Thyroid gland (tissue), 4 donors: Measurements from ENCODE around the gene ADAMTS4.

Experiments
- POLR2A ChIP-seq, 2 donors: fragments of 450-650 bp; IDR thresholded peaks; one replicate each; pipeline ENCODE4 v1.6.1; 2017; ENCODE audit warnings: antibody characterized with exemption in 2 of 2, mild to moderate bottlenecking in 2 of 2, moderate library complexity in 1 of 2
- TF ChIP-seq, protein P1 (sequence below), 6 experiments: fragments of 200-600 bp in 3 of 6; fragments of 450-650 bp in 3 of 6; sonication (generic) in 3 of 6; IDR thresholded peaks; one replicate each; pipeline ENCODE4 v1.5.1; 2016 to 2019; ENCODE audit warnings: antibody characterized with exemption in 6 of 6, mild to moderate bottlenecking in 2 of 6, inconsistent platforms in 1 of 6, moderate library complexity in 1 of 6

- TF ChIP-seq, protein P1, sequence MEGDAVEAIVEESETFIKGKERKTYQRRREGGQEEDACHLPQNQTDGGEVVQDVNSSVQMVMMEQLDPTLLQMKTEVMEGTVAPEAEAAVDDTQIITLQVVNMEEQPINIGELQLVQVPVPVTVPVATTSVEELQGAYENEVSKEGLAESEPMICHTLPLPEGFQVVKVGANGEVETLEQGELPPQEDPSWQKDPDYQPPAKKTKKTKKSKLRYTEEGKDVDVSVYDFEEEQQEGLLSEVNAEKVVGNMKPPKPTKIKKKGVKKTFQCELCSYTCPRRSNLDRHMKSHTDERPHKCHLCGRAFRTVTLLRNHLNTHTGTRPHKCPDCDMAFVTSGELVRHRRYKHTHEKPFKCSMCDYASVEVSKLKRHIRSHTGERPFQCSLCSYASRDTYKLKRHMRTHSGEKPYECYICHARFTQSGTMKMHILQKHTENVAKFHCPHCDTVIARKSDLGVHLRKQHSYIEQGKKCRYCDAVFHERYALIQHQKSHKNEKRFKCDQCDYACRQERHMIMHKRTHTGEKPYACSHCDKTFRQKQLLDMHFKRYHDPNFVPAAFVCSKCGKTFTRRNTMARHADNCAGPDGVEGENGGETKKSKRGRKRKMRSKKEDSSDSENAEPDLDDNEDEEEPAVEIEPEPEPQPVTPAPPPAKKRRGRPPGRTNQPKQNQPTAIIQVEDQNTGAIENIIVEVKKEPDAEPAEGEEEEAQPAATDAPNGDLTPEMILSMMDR (IDR thresholded peaks at IDR 0.05) = no peak
- no peak for TF ChIP-seq POLR2A (IDR thresholded peaks at IDR 0.05)
Observed at GRCh38 chr1:161193561-161194235, 5.2 kb downstream of the ADAMTS4 start.
